Stomach (tissue), 4 donors: ENCODE data around the gene LYPD6B.

Source experiments
- CTCF ChIP-seq, 7 experiments: fragments of 450-650 bp in 4 of 7; fragments of 200-600 bp in 3 of 7; sonication (generic) in 3 of 7; IDR thresholded peaks; one replicate each; pipeline ENCODE4 v1.5.1; 2016 to 2019; ENCODE audit warnings: antibody characterized with exemption in 7 of 7, control low read depth in 2 of 7, mild to moderate bottlenecking in 1 of 7
- POLR2A ChIP-seq, 4 donors: fragments of 450-650 bp; IDR thresholded peaks; one replicate each; pipeline ENCODE4 v1.6.1; 2016; ENCODE audit warnings: antibody characterized with exemption in 4 of 4, control low read depth in 2 of 4, mild to moderate bottlenecking in 1 of 4, moderate library complexity in 1 of 4
- POLR2AphosphoS5 ChIP-seq, 3 donors: sonication (generic); formaldehyde crosslinking; IDR thresholded peaks; one replicate each; pipeline ENCODE4 v1.6.1; 2016; ENCODE audit warnings: antibody characterized with exemption in 3 of 3

GRCh38 chr2:149002378-149002890 is 36.1 kb upstream of the LYPD6B start:
- TF ChIP-seq CTCF (IDR thresholded peaks at IDR 0.05) (no peak), POLR2A (IDR thresholded peaks at IDR 0.05) (no peak), POLR2AphosphoS5 (IDR thresholded peaks at IDR 0.05) (no peak)
